Measurements from ENCODE around the gene CLEC11A.

Gene CLEC11A

GRCh38 chr19:50723069-50723468 is at the start of gene CLEC11A:
CLEC11A (plus strand) TSS chr19:50723364; CDS start chr19:50723526, 162 bp downstream.
- DNase-seq, result no peak

GRCh38 chr19:50676625-50677197 is 46.5 kb upstream of the CLEC11A start:
- no peak for DNase-seq

GRCh38 chr19:50677636-50678035 is 45.5 kb upstream of the CLEC11A start:
- no peak for DNase-seq

GRCh38 chr19:50678323-50678722 is 44.8 kb upstream of the CLEC11A start:
- DNase-seq, result no peak

- DNase-seq, result peak; percentile 26
These were observed 43.7 kb upstream of the CLEC11A start for GRCh38 chr19:50679177-50680125.

- no peak for DNase-seq
These were observed 36.7 kb upstream of the CLEC11A start for GRCh38 chr19:50686310-50687032.

GRCh38 chr19:50688766-50689165 is 34.4 kb upstream of the CLEC11A start:
- no peak for DNase-seq

- DNase-seq, result no peak
These were observed 32.7 kb upstream of the CLEC11A start for GRCh38 chr19:50690439-50690838.

GRCh38 chr19:50693064-50693975 is 29.8 kb upstream of the CLEC11A start:
- no peak for DNase-seq

GRCh38 chr19:50694815-50695145 is 28.4 kb upstream of the CLEC11A start:
- DNase-seq, result no peak

GRCh38 chr19:50695251-50696093 is 27.7 kb upstream of the CLEC11A start:
- DNase-seq, result peak; percentile 9

GRCh38 chr19:50696094-50696483 is 27.1 kb upstream of the CLEC11A start:
- no peak for DNase-seq

- no peak for DNase-seq
These were observed 25.6 kb upstream of the CLEC11A start for GRCh38 chr19:50697414-50698124.

- DNase-seq, result no peak
These were observed 21.7 kb upstream of the CLEC11A start for GRCh38 chr19:50701367-50701985.

GRCh38 chr19:50702158-50702870 is 20.9 kb upstream of the CLEC11A start:
- no peak for DNase-seq

- DNase-seq, result no peak
These were observed 20.0 kb upstream of the CLEC11A start for GRCh38 chr19:50702871-50703829.

GRCh38 chr19:50703915-50704796 is 19.0 kb upstream of the CLEC11A start:
- DNase-seq, result peak; percentile 19
